ENCODE results near the gene KDM4C.
"Not testable (repeated sequence)": the region's sequence is repeated elsewhere in the genome, so short reads cannot be mapped to it uniquely, and the experiment has no call there.

KDM4C gene

GRCh38 chr9:6764523-6764922, 6.8 kb downstream of the KDM4C start:
- DNase-seq (ENCODE audit: low read depth): no peak

DNA sequence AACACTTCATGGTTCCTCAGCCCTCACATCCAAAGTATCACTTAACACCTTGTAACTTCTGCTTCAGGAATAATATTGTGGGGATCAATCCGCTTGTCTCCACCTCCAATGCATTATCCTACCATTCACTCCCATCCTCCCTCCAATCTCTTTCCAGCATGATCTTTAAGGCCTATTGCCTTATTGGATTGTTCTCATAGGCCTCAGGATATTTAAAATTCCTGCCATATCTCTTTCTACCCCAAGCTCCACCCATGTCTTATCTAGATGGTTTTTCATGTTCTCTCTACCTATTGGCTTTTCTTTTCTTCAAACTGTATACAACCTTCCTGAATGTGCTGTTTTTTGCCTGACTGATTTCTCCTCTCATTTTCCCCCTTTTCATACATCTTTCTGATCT, 7.2 kb downstream of the KDM4C start:
- DNase-seq (ENCODE audit: low read depth): no peak

- no peak for DNase-seq (ENCODE audit: low read depth)
Measured at GRCh38 chr9:6765396-6765795, 7.6 kb downstream of the KDM4C start.

DNA sequence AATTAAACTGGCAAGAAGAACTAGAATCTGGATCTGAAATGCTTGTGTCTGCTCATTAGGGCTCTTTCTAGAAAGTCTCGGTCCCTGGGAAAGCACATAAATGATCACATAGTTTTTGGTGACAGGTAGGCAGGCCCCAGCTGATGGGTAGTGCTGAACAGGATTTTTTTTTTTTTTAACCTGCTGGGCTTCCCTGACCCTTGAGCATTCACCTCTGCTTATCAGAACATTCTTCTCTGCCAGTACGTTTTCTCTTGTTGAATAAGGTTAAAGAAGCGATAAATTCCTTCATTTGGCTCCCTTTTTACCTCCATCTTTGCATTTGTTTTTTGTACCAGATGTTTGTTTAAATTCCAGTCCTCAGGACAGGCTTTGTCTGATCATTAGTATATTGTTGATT, 8.8 kb downstream of the KDM4C start:
- no peak for DNase-seq (ENCODE audit: low read depth)

GRCh38 chr9:6768587-6768986, 10.8 kb downstream of the KDM4C start:
- not testable (repeated sequence) for DNase-seq (ENCODE audit: low read depth)

GRCh38 chr9:6771722-6772121, 13.9 kb downstream of the KDM4C start:
- DNase-seq (ENCODE audit: low read depth): no peak

DNA sequence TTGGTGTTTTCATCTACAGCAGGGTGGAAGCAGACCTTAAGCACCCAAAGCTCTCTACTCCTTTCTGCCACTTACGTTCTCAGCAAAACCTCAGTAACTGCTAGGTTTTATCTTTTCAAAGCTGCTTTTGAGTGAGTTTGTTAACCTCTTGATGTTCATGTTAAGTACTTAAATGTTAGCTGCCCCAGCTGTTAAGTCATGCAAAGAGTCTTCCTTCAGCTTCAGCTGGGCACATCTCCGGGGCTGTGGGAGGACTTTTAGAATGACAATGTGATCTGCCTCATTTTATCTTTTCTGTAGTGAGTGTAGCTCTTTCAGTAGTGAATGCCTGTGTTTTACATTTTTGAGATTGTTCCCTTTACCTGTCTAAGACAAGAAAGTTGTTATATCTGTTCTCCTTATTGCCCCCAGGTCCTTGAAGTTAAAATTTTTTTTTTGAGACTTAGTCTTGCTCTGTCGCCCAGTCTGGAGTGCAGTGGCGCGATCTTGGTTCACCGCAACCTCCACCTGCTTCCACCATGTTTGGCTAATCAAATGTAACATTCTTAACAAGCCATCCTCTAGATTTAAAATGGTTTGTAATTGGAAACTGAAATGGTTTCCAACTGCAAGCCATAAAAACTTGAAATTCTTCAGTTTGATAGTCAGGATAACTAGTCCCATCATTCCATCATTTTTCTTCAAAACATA, 19.6 kb downstream of the KDM4C start:
- DNase-seq (ENCODE audit: low read depth): no peak

- DNase-seq (ENCODE audit: low read depth): no peak
Measured at GRCh38 chr9:6779417-6780241, 21.9 kb downstream of the KDM4C start.

- DNase-seq (ENCODE audit: low read depth): no peak
Measured at GRCh38 chr9:6780690-6781089, 22.9 kb downstream of the KDM4C start.

GRCh38 chr9:6781476-6781875, 23.7 kb downstream of the KDM4C start:
- no peak for DNase-seq (ENCODE audit: low read depth)

- no peak for DNase-seq (ENCODE audit: low read depth)
Measured at GRCh38 chr9:6782345-6782744, 24.6 kb downstream of the KDM4C start.

DNA sequence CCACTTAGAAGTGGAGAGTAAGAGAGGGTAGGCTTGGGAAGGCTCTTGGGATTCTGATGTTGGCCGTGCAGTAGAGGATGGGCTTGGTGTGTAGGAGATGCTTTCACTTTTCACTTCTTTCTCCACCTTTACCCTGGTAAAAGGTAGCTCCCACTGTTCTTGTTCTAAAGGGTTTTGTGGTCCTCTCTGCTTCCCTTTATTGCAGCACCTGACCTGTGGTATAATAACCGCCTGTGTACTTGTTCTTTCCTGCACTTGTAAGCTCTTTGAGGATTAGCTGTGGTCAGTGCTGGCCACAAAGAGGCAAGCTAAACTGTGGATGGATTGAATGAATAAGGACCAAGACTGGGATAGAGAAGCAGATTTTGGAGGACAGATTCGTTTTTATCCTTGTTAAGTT, 25.2 kb downstream of the KDM4C start:
- no peak for DNase-seq (ENCODE audit: low read depth)

DNA sequence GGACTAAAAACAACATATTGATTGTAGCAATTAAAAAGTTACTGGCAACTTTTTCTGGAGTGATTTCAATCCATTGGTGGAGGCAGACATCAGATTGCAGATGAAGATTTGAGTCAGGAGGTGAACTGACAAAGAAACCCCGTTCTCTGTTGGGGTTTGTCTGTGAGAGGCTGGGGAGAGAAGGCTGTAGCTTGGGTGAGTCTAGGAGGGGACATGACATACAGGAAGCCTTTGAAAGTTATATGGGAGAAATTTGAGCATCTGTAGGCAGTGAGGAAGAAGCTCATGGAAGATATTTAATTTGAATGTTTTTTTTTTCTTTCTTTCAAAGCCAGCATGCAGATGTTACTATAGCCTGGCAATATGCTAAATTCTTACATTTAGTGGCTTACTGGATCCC, 26.0 kb downstream of the KDM4C start:
- DNase-seq (ENCODE audit: low read depth): no peak

DNA sequence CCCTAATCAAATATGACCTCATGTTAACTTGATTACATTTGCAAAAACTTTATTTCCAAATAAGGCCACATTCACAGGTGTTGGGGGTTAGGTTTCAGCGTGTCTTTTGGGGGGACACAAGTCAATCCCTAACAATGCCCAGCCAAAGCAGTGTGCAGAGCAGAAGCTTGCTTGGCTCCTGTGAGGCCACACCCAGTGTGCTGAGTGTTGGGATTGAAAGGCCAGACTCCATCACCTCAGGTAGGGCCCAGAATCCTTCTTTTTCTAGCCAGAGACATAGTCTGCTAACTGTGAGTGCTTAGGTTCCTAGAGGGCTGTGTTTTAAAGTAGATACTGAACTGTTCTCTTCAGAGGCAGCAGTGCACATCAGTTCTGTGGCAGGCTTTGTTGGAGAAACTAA, 27.9 kb downstream of the KDM4C start:
- DNase-seq (ENCODE audit: low read depth): no peak

DNA sequence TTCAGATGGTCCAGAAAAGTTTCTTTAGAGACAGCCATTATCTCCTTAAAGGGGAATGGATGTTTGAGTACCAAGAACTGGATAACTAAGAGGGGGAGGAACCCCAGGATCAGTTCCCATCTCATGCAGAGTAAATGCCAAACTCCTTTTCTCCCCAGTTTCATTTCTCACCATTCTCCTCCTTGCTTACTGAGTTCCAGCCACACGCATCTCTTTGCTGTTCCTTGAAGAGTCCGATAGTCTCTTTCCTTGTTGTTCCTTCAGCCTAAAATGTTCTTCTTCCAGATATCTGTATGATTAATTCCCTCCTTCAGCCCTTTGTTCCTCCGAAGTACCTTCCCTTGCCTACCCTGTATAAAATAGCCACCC, 30.0 kb downstream of the KDM4C start:
- no peak for DNase-seq (ENCODE audit: low read depth)

GRCh38 chr9:6788162-6789016, 30.6 kb downstream of the KDM4C start:
- DNase-seq (ENCODE audit: low read depth): peak; percentile 12

DNA sequence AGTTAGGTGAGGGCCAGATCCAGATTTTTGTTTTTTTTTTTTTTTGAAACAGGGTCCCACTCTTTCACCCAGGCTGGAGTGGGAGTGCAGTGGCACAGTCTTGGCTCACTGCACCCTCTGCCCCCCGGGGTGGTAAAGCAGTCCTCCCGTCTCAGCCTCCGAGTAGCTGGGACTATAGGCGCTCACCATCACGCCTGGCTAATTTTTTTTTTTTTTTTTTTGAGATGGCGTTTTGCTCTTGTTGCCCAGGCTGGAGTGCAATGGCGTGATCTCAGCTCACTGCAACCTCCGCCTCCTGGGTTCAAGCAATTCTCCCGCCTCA, 31.2 kb downstream of the KDM4C start:
- DNase-seq (ENCODE audit: low read depth): not testable (repeated sequence)

- no peak for DNase-seq (ENCODE audit: low read depth)
Measured at GRCh38 chr9:6790866-6791265, 33.1 kb downstream of the KDM4C start.

- DNase-seq (ENCODE audit: low read depth): no peak
Measured at GRCh38 chr9:6793203-6793602, 35.4 kb downstream of the KDM4C start.

DNA sequence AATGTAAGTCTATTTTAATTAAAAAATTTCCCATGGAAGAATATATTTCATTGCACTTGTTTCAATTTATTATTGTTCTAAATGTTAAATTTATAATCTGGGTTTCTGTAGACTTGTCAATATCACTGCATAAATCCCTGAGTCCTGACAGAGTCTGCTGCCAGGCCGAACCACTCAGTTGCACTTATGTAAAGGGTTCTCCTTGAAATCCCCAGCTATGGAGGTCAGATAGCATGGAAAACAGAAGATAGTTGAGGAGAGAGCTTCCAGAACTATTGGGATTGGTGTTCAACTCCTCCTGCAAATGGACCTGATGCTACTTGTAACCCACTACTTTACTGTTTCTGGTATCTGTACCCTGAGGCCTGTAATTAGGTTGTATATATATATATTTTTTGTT, 37.2 kb downstream of the KDM4C start:
- DNase-seq (ENCODE audit: low read depth): no peak

DNA sequence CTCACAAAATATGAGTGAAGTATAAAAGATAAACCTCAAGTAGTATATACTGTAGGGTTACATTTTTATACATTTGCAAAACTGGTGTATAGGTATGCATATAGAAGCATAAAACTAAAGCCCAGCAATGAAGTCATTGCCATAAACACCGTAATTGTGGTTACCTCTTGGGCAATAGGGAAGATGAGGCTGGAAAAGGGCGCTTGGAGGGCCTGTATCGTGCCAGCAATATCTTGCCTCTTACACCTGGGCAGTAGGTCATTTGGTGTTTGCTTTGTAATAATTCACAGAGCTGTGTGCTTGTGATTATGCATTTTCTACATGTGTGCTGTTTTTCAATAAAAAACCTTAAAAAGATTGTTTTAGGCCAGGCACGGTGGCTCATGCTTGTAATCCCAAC, 45.2 kb downstream of the KDM4C start:
- DNase-seq (ENCODE audit: low read depth): no peak

- peak; percentile 34 for DNase-seq (ENCODE audit: low read depth)
Measured at GRCh38 chr9:6805532-6805931, 47.8 kb downstream of the KDM4C start.

DNA sequence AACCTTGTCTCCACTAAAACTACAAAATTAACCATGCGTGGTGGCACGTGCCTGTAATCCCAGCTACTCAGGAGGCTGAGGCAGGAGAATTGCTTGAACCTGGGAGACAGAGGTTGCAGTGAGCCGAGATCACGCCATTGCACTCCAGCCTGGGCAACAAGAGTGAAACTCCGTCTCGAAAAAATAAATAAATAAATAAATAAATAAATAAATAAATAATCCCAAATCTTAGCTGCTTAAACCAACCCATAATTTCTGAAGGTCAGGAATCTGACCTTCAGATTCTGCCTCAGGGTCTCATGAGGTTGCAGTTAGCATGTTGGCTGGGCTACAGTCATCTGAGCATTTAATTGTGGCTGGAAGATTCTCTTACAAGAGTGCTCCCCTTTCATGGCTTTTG, 48.5 kb downstream of the KDM4C start:
- DNase-seq (ENCODE audit: low read depth): not testable (repeated sequence)

All from GM04504 (cell line).